Smooth muscle cell (in vitro differentiated cells): ENCODE data around the gene TPO. TPM values are rescaled to one million over a fixed set of nuclear protein-coding genes. Genes with fewer than 3 reads are reported as not detected.
"Not testable (repeated sequence)": the region's sequence is repeated elsewhere in the genome, so short reads cannot be mapped to it uniquely, and the experiment has no call there.

Experiments
- DNase-seq: peaks from one replicate; lab custom pipeline; 2025; ENCODE audit not compliant: unreplicated experiment; lab: John Stamatoyannopoulos, UW
- H2AFZ ChIP-seq: fragments of 200-600 bp; sonication (generic); 2 replicates; pipeline ENCODE4 v1.6.0; 2016; ENCODE audit warnings: antibody characterized with exemption, low read depth, mild to moderate bottlenecking
- H3F3A ChIP-seq: fragments of 200-600 bp; sonication (generic); 2 replicates; pipeline ENCODE4 v1.6.0; 2017; ENCODE audit warnings: antibody characterized with exemption, low read depth
- H3K27ac ChIP-seq: fragments of 200-600 bp; sonication (generic); 2 replicates; pipeline ENCODE4 v1.5.1; 2016; ENCODE audit warnings: low read depth, mild to moderate bottlenecking
- H3K27me3 ChIP-seq: fragments of 200-600 bp; sonication (generic); 2 replicates; pipeline ENCODE4 v1.6.1; 2016; ENCODE audit warnings: low read depth, mild to moderate bottlenecking
- H3K36me3 ChIP-seq: fragments of 200-600 bp; sonication (generic); 2 replicates; pipeline ENCODE4 v1.5.1; 2016; ENCODE audit warnings: low read depth
- H3K4me1 ChIP-seq: fragments of 200-600 bp; sonication (generic); 2 replicates; pipeline ENCODE4 v1.5.1; 2016; ENCODE audit warnings: low read depth
- H3K4me2 ChIP-seq: fragments of 200-600 bp; sonication (generic); 2 replicates; pipeline ENCODE4 v1.6.0; 2016; ENCODE audit warnings: mild to moderate bottlenecking
- H3K4me3 ChIP-seq: fragments of 200-600 bp; sonication (generic); 2 replicates; pipeline ENCODE4 v1.5.1; 2016; ENCODE audit warnings: mild to moderate bottlenecking
- H3K79me2 ChIP-seq: fragments of 200-600 bp; sonication (generic); 2 replicates; pipeline ENCODE4 v1.6.0; 2016; ENCODE audit warnings: low read depth, mild to moderate bottlenecking
- H3K9ac ChIP-seq: fragments of 200-600 bp; sonication (generic); 2 replicates; pipeline ENCODE4 v1.6.0; 2016; ENCODE audit warnings: low read depth
- H3K9me3 ChIP-seq: fragments of 200-600 bp; sonication (generic); replicated peaks from 2 replicates; pipeline ENCODE4 v1.5.1; 2016; ENCODE audit warnings: low read depth
- H4K20me1 ChIP-seq: fragments of 200-600 bp; sonication (generic); 2 replicates; pipeline ENCODE4 v1.6.0; 2016; ENCODE audit warnings: low read depth
- WGBS: methylation state at CpG from one replicate; pipeline ENCODE4 v1.1.7; 2016; ENCODE audit warnings: low lambda C conversion rate; 5-methylcytosine and 5-hydroxymethylcytosine counted together
- polyA plus RNA-seq: library from polyadenylated mRNA; unstranded; fragments of >200 nt; fragmentation: Nextera tagmentation; extraction: Ambion mirVana; gene quantifications from 2 replicates; pipeline ENCODE4 v1.2.1, GENCODE V29; 2016
- total RNA-seq: library from RNA; depleted of rRNA; stranded (reverse); fragments of >200 nt; gene quantifications from 2 replicates; pipeline ENCODE4 v1.2.3, GENCODE V29; 2014
- TF ChIP-seq, protein P1 (sequence below): fragments of 200-600 bp; sonication (generic); IDR thresholded peaks from 2 replicates; pipeline ENCODE4 v1.5.1; 2017; ENCODE audit warnings: borderline replicate concordance, mild to moderate bottlenecking, antibody characterized with exemption; ENCODE audit not compliant: insufficient read depth, poor library complexity, severe bottlenecking

Gene TPO
- total and polyA plus RNA-seq, 2 experiments from 2014 or later = not detected

DNA sequence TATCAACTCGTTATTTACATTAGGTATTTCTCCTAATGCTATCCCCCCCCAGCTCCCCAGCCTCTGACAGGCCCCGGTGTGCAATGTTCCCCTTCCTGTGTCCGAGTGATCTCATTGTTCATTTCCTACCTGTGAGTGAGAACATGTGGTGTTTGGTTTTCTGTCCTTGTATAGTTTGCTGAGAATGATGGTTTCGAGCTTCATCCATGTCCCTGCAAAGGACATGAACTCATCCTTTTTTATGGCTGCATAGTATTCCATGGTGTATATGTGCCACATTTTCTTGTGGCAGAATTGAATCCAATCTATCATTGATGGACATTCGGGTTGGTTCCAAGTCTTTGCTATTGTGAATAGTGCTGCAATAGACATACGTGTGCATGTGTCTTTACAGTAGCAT, 23.1 kb upstream of the TPO start:
- not testable (repeated sequence) for H3K9me3 ChIP-seq, H3K79me2 ChIP-seq, H3K27me3 ChIP-seq, H3K4me3 ChIP-seq, H4K20me1 ChIP-seq, H3K9ac ChIP-seq, H3K4me1 ChIP-seq, H2AFZ ChIP-seq, H3K36me3 ChIP-seq, H3K27ac ChIP-seq, DNase-seq, H3F3A ChIP-seq, H3K4me2 ChIP-seq
- 92% methylated on average over 6 of the region's 6 CpGs for WGBS

DNA sequence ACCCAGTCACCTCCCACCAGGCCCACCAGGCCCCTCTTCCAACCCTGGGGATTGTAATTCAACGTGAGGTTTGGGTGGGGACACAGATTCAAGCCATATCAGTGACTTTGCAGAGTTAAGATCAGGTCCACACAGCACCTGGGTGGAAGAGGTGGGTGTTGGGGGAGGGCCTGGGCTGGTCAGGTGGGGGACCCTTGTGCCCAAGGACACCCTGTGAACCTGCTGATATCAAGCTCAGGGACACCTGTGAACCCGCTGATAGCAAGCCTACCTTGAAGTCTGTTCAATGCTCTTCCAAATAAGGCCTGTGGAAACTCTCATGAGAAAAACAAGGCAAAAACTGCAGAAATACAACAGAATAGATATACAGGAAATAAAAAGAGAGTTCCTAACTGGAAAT, 19.9 kb upstream of the TPO start:
- H3K79me2 ChIP-seq = no peaks in the 10 kb centered on the region
- H3K36me3 ChIP-seq = no peaks in the 10 kb centered on the region
- H3K4me2 ChIP-seq = no peak overlapping the region
- H3K9ac ChIP-seq = no peak overlapping the region
- no peaks in the 10 kb centered on the region for H3F3A ChIP-seq
- H3K27me3 ChIP-seq = no peaks in the 10 kb centered on the region
- H4K20me1 ChIP-seq = no peaks in the 10 kb centered on the region
- WGBS = 92% methylated on average over 2 of the region's 2 CpGs
- H3K27ac ChIP-seq = no peak overlapping the region
- TF ChIP-seq, protein P1, sequence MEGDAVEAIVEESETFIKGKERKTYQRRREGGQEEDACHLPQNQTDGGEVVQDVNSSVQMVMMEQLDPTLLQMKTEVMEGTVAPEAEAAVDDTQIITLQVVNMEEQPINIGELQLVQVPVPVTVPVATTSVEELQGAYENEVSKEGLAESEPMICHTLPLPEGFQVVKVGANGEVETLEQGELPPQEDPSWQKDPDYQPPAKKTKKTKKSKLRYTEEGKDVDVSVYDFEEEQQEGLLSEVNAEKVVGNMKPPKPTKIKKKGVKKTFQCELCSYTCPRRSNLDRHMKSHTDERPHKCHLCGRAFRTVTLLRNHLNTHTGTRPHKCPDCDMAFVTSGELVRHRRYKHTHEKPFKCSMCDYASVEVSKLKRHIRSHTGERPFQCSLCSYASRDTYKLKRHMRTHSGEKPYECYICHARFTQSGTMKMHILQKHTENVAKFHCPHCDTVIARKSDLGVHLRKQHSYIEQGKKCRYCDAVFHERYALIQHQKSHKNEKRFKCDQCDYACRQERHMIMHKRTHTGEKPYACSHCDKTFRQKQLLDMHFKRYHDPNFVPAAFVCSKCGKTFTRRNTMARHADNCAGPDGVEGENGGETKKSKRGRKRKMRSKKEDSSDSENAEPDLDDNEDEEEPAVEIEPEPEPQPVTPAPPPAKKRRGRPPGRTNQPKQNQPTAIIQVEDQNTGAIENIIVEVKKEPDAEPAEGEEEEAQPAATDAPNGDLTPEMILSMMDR = no peak
- peaks cover 4% of the 10 kb centered on the region for H3K4me1 ChIP-seq
- H2AFZ ChIP-seq = no peak overlapping the region
- no peaks in the 10 kb centered on the region for H3K9me3 ChIP-seq
- no peak overlapping the region for H3K4me3 ChIP-seq
- DNase-seq = no peak

DNA sequence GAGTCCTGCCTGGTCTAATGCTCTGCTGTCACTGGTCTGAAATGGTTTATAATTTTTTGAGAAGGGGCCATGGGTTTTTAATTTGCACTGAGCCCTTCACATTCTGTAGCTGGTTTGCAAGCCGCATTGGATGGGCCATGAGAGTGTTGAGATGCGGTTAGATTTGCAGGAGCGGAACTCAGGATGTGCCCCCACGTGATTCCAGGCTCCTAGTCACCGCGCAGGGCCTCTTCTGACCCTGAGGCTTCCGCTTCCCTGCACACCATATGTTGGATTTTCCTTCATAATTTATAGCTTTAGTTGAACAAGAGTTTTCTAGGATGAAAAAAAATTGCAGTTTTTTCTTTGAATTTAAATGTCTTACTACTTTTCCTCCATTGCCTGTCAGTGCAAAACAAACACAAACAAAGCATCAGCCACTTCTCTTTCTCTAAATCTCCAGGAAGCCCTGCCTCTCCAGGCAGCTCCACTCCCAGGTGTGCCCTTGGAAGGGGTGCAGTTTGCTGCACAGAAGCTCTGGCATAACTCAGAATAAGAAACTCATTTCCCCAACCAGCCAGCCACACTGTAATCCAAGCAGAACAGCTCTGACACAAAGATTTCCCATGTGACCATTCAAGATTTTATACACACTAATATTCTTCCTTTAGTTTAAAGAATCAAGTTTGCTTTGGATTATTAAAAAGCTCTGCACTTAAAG, 18.4 kb upstream of the TPO start:
- 96% methylated on average over 7 of the region's 7 CpGs for WGBS
- Histone ChIP-seq H3K27ac (no peak overlapping the region), H3K9ac (no peak overlapping the region), H3F3A (no peaks in the 10 kb centered on the region), H3K4me1 (no peaks in the 10 kb centered on the region), H3K9me3 (no peaks in the 10 kb centered on the region), H4K20me1 (no peaks in the 10 kb centered on the region), H3K4me2 (no peak overlapping the region), H3K79me2 (no peaks in the 10 kb centered on the region), H2AFZ (no peak overlapping the region), H3K36me3 (no peaks in the 10 kb centered on the region), H3K27me3 (no peaks in the 10 kb centered on the region), H3K4me3 (no peak overlapping the region)
- DNase-seq = no peak
- TF ChIP-seq, protein P1 = no peak

DNA sequence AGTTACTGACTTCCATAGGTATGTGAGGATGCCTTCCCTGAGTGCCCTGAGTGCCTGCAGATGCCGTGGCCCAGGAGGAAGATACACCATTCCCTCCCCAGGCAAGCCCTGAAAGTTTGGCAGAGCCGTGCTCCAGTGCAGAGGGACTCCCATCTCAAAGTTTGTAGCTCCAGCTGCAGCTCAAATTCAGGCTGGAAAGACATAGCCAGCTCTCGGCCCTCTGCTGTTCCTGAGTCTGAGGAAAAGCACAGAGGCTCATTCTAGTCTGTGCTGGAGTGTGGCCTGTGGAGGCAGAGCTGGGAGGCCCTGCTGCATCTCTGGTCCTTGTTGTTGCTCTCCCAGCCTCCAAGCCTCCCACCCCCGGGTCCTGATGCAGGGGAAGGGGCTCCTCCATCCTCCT, 15.9 kb upstream of the TPO start:
- H3K4me3 ChIP-seq = no peak overlapping the region
- H3K27ac ChIP-seq = no peak overlapping the region
- TF ChIP-seq, protein P1 = no peak
- no peaks in the 10 kb centered on the region for H3K27me3 ChIP-seq
- H3F3A ChIP-seq = no peaks in the 10 kb centered on the region
- no peak overlapping the region for H3K4me2 ChIP-seq
- WGBS = 90% methylated on average over 4 of the region's 4 CpGs
- H3K36me3 ChIP-seq = no peaks in the 10 kb centered on the region
- no peak overlapping the region for H3K9ac ChIP-seq
- H2AFZ ChIP-seq = no peak overlapping the region
- H3K4me1 ChIP-seq = no peaks in the 10 kb centered on the region
- no peaks in the 10 kb centered on the region for H4K20me1 ChIP-seq
- H3K79me2 ChIP-seq = no peaks in the 10 kb centered on the region
- DNase-seq = no peak
- no peaks in the 10 kb centered on the region for H3K9me3 ChIP-seq
